GM18873 (cell line): ENCODE results near the gene ITGB2.

Source experiments
- ATAC-seq: cut with Tn5 transposase; IDR thresholded peaks from one replicate; pipeline ENCODE4 v1.9.1; 2021; ENCODE audit warnings: mild to moderate bottlenecking, moderate library complexity, moderate number of reproducible peaks; ENCODE audit not compliant: unreplicated experiment, low FRiP score

Gene ITGB2

DNA sequence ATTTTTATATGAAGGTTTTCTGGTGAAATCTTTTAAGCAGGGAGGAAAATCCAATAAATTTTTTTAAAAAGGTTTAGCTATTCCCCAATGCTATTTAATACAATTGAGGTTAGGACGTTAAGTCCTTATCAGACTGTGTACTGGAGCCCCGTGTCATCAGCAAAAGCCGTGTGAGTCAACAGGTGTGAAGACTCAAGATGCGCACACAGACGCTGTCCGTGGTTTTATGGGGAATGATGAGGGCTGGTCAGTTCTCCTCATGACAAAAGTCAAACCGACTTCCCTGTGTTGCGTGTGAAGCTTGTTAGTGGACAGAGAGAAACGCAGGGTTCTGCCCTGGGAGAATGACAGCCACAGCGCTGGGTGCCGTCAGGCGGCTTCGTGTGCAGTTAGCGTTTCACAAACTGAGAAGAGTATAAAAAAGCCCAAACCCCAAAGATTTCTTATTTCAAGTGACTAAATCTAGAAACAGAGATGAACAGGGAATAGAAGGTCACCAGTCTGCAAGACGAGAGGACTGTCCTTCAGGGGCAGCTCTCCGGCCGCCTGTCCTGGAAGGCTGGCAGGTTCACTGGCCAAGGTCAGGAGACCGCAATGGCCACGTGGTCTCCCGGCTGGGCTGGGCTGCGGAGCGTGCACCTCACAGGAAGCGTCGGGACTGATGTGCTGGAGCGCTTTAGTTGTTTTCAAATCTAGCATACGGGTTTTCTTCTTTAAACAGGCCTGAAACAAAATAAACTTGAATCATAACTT, 69.6 kb downstream of the ITGB2 start:
- ATAC-seq, result no peak

DNA sequence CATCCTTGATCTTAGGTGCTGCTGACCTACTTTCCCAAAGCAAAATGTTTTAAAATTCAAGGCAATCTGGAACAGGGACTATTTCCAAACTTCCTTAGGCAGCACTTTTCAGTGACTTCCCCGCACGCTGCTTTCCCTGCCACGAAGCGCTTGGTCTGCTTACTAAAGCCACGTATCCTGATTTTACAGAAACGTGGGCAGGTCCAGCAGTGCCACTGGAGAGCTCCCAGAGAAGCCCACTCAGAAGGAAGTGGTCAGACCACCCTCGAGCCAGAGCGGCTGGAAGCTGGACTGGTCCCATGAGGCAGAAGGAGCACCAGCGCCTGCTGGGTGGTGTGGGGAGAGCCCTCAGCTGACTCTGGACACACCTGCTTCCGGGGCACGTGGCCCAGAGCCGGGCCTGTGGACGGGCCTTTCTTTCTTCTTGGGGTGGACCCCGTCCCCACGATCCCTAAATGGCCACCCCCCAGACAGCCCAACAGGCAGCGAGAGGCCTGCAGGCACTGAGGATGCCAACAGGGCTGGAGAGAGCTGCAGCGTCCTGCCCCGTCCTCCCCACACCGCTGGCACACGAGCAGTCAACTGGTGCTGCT, 70.4 kb downstream of the ITGB2 start:
- no peak for ATAC-seq

DNA sequence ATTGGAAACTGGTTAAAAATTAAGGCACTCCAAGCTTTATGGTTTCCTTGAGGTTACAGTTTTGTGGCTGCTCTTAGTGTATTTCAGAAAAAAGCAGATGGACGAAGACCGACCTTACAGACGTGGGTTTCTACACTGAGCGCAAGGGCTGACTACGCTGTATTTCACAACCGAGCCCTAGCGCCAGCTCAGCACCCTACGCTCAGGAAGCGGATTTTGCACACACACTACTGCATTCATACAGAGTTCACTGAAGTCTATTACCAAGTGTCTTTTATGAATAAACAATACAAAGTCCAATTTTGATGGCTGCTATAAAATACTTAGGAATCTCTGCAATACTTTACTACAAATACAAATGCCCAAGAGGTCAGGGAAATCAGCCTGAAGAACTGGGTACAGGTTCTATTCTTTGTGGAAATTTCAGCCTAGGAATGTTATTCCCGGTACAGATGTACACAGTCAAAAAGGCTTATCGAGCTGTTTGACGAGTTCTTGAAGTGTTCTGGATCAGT, 71.0 kb downstream of the ITGB2 start:
- no peak for ATAC-seq

DNA sequence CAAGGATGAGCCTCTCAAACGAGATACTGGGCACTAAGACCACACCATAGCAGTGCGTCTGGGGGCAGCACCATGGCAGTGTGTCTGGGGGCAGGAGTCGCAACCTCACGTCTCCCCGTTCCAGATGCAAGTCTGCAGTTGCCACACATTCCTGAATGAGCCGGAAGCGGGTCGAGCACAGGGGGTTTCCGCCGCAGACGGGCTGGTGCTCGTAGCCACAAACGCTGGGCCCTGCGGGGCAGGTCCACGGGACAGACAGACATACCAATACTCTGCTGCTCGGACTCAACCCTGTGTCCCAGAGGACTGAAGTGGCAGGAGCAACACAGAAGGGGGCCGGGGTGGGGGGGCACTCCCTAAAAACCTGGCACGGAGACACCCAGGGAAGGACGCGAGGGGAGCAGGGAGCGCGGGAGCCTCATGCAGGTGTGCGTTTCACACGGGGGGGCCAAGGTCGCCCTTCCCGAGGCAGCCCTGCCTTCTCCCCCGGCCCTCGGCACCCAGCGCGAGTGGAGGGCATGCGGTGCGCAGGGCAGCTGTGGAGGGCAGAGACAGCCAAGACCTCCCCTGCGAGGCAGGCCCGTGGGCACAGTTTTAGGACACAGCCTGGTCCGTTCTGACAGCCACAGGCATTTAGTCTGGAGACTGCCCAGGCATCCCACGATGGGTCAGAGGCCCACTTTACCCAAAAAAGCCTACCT, 71.7 kb downstream of the ITGB2 start:
- no peak for ATAC-seq

DNA sequence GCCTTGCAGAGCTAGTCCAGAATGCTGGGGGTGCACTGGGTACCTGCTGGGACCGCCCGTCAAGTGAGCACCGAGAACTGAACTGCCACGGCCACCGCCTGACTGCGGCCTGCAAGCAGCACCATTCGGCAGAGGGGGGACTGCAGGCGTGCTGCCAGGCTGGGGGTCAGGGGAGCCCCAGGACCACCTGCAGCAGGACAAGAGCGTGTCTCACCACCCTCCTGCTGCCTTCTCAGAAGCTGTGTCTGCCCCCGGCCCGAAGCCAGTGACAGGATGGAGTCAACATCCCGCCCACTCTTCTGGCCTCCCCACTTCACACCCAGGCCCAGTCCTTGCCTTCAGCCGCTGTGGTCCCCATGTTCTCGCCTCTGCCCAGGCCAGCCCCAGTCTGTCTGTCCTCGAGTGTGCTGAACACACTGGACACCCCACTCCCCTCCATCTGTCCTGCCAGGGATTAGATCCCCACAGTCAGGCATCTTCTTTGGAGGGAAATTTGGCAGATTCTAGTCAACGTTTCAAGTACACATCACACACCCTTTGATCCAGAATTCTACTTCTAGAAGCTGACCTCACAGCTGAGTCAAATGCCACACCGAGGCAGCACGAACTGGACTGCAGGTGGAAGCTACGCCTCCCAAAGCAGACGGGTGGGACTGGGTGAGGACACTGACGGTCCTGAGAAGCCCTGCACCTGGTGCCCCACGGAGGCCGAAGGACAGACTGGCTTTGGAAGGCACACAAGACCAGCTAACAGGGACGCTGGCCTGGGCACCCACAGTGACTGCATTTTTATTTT, 73.2 kb downstream of the ITGB2 start:
- no peak for ATAC-seq

- no peak for ATAC-seq
Observed at GRCh38 chr21:44846485-44847260, 74.0 kb downstream of the ITGB2 start.

DNA sequence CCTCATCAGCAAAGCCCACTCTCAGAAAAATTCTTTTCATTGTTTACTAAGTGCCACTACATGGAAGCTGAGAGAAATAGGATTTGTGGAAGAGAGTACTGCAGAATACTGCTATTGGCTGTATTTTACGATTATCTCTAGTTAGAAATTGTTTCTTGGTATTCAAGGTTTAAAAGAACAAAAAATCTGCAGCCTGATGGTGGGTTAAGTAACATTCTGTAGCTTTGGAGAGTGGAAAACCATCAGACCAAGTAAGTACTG, 74.5 kb downstream of the ITGB2 start:
- ATAC-seq, result no peak

GRCh38 chr21:44845418-44846223, 75.1 kb downstream of the ITGB2 start:
- no peak for ATAC-seq

GRCh38 chr21:44844256-44844655, 76.4 kb downstream of the ITGB2 start:
- ATAC-seq, result no peak

- no peak for ATAC-seq
Observed at GRCh38 chr21:44842721-44843445, 77.8 kb downstream of the ITGB2 start.

DNA sequence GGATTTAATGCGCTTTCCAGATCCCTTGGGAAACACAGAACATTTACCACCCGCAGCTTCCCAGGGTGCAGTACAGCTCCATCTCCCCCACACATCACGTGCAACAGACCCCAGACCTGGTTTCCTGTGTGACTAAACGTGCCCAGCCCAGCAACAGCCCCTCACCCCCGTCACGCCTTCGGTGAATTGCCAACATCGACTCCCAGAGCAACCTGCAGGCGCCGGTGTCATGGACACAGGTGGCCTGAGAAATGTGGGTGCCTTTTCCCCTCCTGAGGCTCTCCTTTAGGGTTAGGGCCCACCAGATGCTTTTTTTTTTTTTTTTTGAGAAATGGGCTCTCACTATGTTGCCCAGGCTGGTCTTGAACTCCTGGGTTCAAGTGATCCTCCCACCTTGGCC, 78.6 kb downstream of the ITGB2 start:
- no peak for ATAC-seq

DNA sequence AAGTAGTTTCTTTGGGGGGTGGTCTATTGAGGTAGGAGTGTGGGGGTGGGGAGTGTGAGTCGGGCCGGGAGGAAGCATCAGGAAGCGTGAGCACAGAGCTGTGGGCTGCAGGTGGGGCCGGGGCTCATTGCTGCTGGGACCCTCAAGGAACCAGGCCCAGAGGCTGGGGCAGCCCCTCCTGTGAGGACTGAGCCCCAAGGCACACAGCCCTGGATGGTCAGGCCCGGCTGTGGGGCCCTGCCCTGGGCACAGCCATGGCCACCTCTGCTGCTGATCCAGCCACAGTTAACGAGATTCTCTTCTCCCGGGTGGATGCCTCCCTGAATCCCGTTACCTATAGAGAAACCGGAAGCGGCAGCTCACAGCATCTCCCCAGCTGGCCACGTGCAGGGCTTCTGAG, 79.9 kb downstream of the ITGB2 start:
- ATAC-seq, result no peak

- no peak for ATAC-seq
Observed at GRCh38 chr21:44838951-44839350, 81.7 kb downstream of the ITGB2 start.

DNA sequence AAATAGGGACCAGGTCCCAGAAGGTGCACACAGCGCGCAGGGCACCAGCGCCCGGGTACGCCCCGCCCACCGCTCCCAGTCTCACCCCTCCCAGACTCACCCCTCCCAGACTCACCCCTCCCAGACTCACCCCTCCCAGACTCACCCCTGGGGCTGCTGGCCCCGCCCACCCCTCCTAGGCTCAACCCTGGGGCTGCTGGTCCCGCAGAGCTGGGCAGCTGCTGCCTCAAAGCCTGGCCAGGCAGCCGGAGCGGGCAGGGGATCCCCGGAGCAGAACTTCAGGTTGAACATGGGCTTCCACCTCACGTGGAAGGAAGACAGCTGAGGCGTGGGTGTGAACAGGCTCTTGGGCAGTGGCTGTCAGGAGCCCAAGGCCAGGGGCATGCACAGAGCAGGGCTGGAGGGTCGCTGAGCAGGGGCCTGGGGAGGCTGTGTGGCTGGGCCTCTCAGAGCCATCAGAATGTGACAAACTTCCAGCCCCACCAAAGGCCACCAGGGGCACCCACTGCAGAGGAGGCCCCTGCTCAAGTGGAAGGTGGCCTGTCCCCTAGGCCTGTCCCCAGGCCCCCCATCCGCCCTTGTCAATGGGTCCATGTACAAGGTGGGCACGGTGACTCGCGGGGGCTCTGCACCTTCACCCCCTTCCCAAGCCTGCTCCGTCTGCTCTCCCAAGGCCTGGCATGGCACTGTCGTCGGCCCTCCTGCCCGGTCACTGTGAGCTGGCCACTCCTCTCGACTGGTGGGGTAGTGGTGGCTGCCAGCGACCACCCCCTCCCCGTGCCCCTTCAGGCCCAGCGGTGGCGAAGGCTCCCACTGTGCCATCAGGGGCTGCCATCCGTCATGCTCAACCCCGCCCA, 82.4 kb downstream of the ITGB2 start:
- no peak for ATAC-seq

DNA sequence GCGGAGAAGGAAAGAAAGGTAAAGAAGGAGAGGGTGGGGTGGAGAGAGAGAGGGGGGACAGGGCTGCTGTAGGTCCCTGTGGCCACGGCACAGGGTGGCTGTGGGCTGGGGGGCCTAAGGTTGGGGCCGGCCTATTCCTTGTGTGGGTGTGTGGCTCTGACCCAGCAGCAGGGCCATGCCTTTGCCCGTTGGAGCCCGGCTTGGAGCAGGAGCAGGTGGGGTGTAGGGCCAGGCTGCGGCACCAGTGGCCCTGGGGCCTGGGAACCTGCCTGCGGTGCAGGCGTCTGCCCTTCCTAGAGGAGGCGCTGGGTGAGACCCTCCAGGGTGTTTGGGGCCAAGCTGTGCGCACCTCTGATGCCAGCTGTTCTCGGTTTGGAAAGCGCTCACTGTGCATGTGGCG, 83.2 kb downstream of the ITGB2 start:
- ATAC-seq, result no peak

DNA sequence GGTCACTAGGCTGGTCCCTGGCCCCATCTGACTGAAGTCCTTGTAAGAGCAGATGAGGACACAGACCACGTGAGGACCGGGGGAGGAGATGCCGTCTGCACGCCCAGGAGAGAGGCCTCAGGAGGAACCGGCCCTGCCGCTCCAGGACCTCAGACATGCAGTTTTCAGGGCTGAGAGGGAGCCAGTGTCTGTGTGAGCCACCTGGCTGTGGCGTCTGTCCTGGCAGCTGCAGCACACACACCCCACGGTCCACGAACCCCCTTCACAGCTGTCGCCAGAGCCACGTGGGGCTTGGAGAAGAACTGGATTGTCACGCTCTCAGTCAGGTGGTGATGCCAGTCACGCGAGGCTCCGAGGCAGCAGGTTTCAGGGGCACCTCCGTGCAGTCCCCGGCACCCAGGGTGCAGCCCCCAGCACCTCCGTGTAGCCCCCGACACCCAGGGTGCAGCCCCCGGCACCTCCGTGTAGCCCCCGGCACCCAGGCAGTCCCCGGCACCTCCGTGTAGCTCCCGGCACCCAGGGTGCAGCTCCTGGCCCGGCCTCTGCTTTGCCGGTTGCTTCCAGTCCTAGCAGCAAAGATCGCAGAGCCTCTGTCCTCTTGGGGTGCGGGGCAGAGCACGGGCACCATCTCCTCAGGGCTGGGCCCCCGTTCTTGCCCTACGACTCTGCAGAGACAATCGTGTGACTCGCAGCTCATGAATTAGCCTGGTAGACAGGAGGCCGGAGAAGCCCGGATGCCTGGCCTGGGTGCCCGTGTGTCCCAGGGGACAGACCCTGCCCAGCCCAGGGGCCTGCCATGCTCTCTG, 83.8 kb downstream of the ITGB2 start:
- ATAC-seq, result no peak

- ATAC-seq, result no peak
Observed at GRCh38 chr21:44836349-44836665, 84.4 kb downstream of the ITGB2 start.
